DND-41 (cell line): ENCODE results near the gene ELF4.

Source experiments
- ATAC-seq: fragments of 200-7000 bp; cut with Tn5 transposase; 3 replicates; pipeline ENCODE4 v1.9.1; 2021; ENCODE audit warnings: low read depth; ENCODE audit not compliant: insufficient read depth
- DNase-seq: peaks from one replicate; pipeline ENCODE4 v3.0.0-alpha.2; 2020
- H2AFZ ChIP-seq: 2 replicates; pipeline ENCODE4 v1.6.0; 2012; ENCODE audit warnings: low read depth, low read length
- H3K27ac ChIP-seq: 2 replicates; pipeline ENCODE4 v1.5.1; 2012; ENCODE audit warnings: low read length, inconsistent platforms
- H3K27me3 ChIP-seq: fragments of 200-600 bp; sonication (generic); 2 replicates; pipeline ENCODE4 v1.6.0; 2012; ENCODE audit warnings: low read length, mild to moderate bottlenecking, inconsistent platforms; ENCODE audit not compliant: insufficient read depth, poor library complexity
- H3K36me3 ChIP-seq: 2 replicates; pipeline ENCODE4 v1.5.1; 2012; ENCODE audit warnings: low read length, inconsistent platforms; ENCODE audit not compliant: insufficient read depth
- H3K4me1 ChIP-seq: 2 replicates; pipeline ENCODE4 v1.5.1; 2012; ENCODE audit warnings: mild to moderate bottlenecking, low read length; ENCODE audit not compliant: insufficient read depth
- H3K4me2 ChIP-seq: 2 replicates; pipeline ENCODE4 v1.6.0; 2012; ENCODE audit warnings: mild to moderate bottlenecking, moderate library complexity, low read length, inconsistent platforms; ENCODE audit not compliant: insufficient read depth
- H3K4me3 ChIP-seq, 2 experiments: fragments of 200-600 bp in 1 of 2; shearing (Covaris generic) in 1 of 2; 2 replicates each; pipeline ENCODE4 v1.5.1; 2012 to 2016; ENCODE audit warnings: inconsistent platforms in 2 of 2, low read length in 2 of 2, mild to moderate bottlenecking in 2 of 2, low read depth in 1 of 2, moderate library complexity in 1 of 2
- H3K79me2 ChIP-seq: 2 replicates; pipeline ENCODE4 v1.6.0; 2012; ENCODE audit warnings: low read length, inconsistent platforms; ENCODE audit not compliant: insufficient read depth
- H3K9ac ChIP-seq: 2 replicates; pipeline ENCODE4 v1.6.0; 2012; ENCODE audit warnings: low read depth, mild to moderate bottlenecking, inconsistent platforms, low read length, moderate library complexity
- H3K9me3 ChIP-seq: 2 replicates; pipeline ENCODE4 v1.5.1; 2012; ENCODE audit warnings: low read length, moderate library complexity, mild to moderate bottlenecking, inconsistent platforms; ENCODE audit not compliant: insufficient read depth, severe bottlenecking
- H4K20me1 ChIP-seq: 2 replicates; pipeline ENCODE4 v1.6.0; 2012; ENCODE audit warnings: low read length; ENCODE audit not compliant: insufficient read depth
- CTCF ChIP-seq: IDR thresholded peaks from 2 replicates; pipeline ENCODE4 v1.5.1; 2012; ENCODE audit warnings: borderline replicate concordance, low read length, moderate library complexity, mild to moderate bottlenecking; ENCODE audit not compliant: poor library complexity, severe bottlenecking; ENCODE audit errors: extremely low read depth
- EZH2 ChIP-seq: IDR thresholded peaks from 3 replicates; pipeline ENCODE4 v1.6.1; 2012; ENCODE audit warnings: borderline replicate concordance, low read depth, mild to moderate bottlenecking, moderate library complexity, low read length, inconsistent platforms; ENCODE audit not compliant: severe bottlenecking

The ELF4 gene

GRCh38 chrX:130051176-130051845, 59.0 kb downstream of the ELF4 start:
- Histone ChIP-seq H3K4me1 (no peaks in the 10 kb centered on the region), H3K9ac (no peak overlapping the region), H4K20me1 (no peaks in the 10 kb centered on the region), H3K9me3 (no peaks in the 10 kb centered on the region), H3K36me3 (peaks cover 51% of the 10 kb centered on the region), H3K27me3 (no peaks in the 10 kb centered on the region), H3K79me2 (no peaks in the 10 kb centered on the region), H3K27ac (no peak overlapping the region), H3K4me2 (no peak overlapping the region), H2AFZ (no peak overlapping the region), H3K4me3 (no peak overlapping the region)
- DNase-seq (no peak), ATAC-seq (no peak)
- TF ChIP-seq EZH2 (no peak), CTCF (no peak)

- Histone ChIP-seq H3K4me1 (no peaks in the 10 kb centered on the region), H3K4me3 (no peak overlapping the region), H3K9ac (no peak overlapping the region), H3K27ac (no peak overlapping the region), H3K4me2 (no peak overlapping the region), H3K27me3 (no peaks in the 10 kb centered on the region), H2AFZ (no peak overlapping the region), H3K36me3 (peaks cover 47% of the 10 kb centered on the region), H4K20me1 (no peaks in the 10 kb centered on the region), H3K79me2 (no peaks in the 10 kb centered on the region), H3K9me3 (no peaks in the 10 kb centered on the region)
- no peak for ATAC-seq
- no peak for TF ChIP-seq EZH2
- no peak for TF ChIP-seq CTCF
- no peak for DNase-seq
Measured at GRCh38 chrX:130049821-130050220, 60.5 kb downstream of the ELF4 start.

GRCh38 chrX:130048686-130049222, 61.5 kb downstream of the ELF4 start:
- no peak overlapping the region for H3K4me2 ChIP-seq
- no peaks in the 10 kb centered on the region for H3K79me2 ChIP-seq
- no peak overlapping the region for H3K27ac ChIP-seq
- no peak overlapping the region for H2AFZ ChIP-seq
- DNase-seq (no peak), ATAC-seq (no peak)
- H3K4me1 ChIP-seq: no peaks in the 10 kb centered on the region
- no peaks in the 10 kb centered on the region for H3K27me3 ChIP-seq
- no peak overlapping the region for H3K4me3 ChIP-seq
- no peaks in the 10 kb centered on the region for H4K20me1 ChIP-seq
- H3K9me3 ChIP-seq: no peaks in the 10 kb centered on the region
- TF ChIP-seq EZH2 (no peak), CTCF (no peak)
- H3K9ac ChIP-seq: no peak overlapping the region
- H3K36me3 ChIP-seq: peaks cover 47% of the 10 kb centered on the region
